ENCODE data around the gene VSIG8. TPM values are rescaled to one million over a fixed set of nuclear protein-coding genes. Genes with fewer than 3 reads are reported as not detected.

The VSIG8 gene
- total and polyA plus RNA-seq, 9 of the 15 experiments (the other 6 are each of a cell fraction or from before 2014, with no cell fraction given): not detected

DNA sequence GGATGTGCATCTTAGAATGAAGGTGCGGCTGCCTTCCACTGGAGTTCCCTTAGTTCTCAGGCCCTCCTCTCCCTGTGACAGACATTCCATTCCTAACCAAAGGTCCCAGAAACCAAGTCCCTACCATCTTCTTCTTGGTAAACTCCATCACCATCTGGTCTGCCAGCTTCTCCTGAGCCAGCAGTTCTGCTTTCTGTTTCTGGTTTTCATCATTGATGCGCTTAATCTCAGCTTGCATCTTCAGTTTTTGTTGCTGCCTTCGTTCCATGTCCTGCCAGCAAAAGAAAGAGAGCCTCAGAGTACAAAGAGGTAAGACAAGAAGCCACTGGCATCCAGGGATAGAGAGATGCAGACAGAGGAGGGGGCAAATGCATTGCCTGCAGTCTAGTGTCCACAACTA is 18.0 kb upstream of the VSIG8 start:
- no peak for TF ChIP-seq RBM25 (IDR thresholded peaks at IDR 0.05; ENCODE audit: low read depth, low read length, severe bottlenecking)
- TF ChIP-seq, protein P1, sequence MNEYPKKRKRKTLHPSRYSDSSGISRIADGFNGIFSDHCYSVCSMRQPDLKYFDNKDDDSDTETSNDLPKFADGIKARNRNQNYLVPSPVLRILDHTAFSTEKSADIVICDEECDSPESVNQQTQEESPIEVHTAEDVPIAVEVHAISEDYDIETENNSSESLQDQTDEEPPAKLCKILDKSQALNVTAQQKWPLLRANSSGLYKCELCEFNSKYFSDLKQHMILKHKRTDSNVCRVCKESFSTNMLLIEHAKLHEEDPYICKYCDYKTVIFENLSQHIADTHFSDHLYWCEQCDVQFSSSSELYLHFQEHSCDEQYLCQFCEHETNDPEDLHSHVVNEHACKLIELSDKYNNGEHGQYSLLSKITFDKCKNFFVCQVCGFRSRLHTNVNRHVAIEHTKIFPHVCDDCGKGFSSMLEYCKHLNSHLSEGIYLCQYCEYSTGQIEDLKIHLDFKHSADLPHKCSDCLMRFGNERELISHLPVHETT (CRISPR knock-in tag; conservative IDR thresholded peaks at IDR 0.05 in 1 of 2, IDR thresholded peaks at IDR 0.05 in 1 of 2): 0 out of 4 replicates have a peak, but pooled peaks of 1 of the 2 experiments have one; percentile 26
- peak; percentile 12; the same call in 1 of the 2 replicates for TF ChIP-seq SPI1 (IDR thresholded peaks at IDR 0.05; ENCODE audit: borderline replicate concordance, low read depth, low read length)
- no peak for TF ChIP-seq ZNF57 (CRISPR knock-in tag; IDR thresholded peaks at IDR 0.05)
- TF ChIP-seq NR4A1 (CRISPR knock-in tag; IDR thresholded peaks at IDR 0.05): no peak
- TF ChIP-seq NR4A1 (tag; IDR thresholded peaks at IDR 0.05): 0 out of 2 replicates have a peak, but pooled peaks have one; percentile 48
- TF ChIP-seq, protein P2, sequence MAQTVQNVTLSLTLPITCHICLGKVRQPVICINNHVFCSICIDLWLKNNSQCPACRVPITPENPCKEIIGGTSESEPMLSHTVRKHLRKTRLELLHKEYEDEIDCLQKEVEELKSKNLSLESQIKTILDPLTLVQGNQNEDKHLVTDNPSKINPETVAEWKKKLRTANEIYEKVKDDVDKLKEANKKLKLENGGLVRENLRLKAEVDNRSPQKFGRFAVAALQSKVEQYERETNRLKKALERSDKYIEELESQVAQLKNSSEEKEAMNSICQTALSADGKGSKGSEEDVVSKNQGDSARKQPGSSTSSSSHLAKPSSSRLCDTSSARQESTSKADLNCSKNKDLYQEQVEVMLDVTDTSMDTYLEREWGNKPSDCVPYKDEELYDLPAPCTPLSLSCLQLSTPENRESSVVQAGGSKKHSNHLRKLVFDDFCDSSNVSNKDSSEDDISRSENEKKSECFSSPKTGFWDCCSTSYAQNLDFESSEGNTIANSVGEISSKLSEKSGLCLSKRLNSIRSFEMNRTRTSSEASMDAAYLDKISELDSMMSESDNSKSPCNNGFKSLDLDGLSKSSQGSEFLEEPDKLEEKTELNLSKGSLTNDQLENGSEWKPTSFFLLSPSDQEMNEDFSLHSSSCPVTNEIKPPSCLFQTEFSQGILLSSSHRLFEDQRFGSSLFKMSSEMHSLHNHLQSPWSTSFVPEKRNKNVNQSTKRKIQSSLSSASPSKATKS (CRISPR knock-in tag; IDR thresholded peaks at IDR 0.05): no peak
- CTCF ChIA-PET (ENCODE audit: low intra/inter-chr PET ratio): no interaction called here
- ATAC-seq (no peak), FAIRE-seq (no peak), DNase-seq (ENCODE audit: extremely low read depth in 1 of 4, low spot score in 3 of 4) (no peak)
- H4K20me1 ChIP-seq (replicated peaks; ENCODE audit: control insufficient read depth, insufficient read depth, low read length): no peaks in the 10 kb centered on the region
- BruUV-seq (replicated peaks): no TSS peak
- POLR2A ChIA-PET: interaction anchor here (0.7 to 3.1 kb wide), 4 partner anchors 9 to 81 kb away, joined by 3 to 21 read pairs (median 3); partner anchors contain the start of gene TAGLN2
- 56% methylated on average over 3 of the region's 3 CpGs for WGBS (ENCODE audit: insufficient coverage, low coverage, missing lambda C conversion rate)
- no peaks in the 10 kb centered on the region for H3K36me3 ChIP-seq (ENCODE audit: control insufficient read depth, insufficient read depth, low read length)
- H3K27me3 ChIP-seq (ENCODE audit: control insufficient read depth in 2 of 2, insufficient read depth in 2 of 2, low read length in 2 of 2): no peaks in the 10 kb centered on the region
- H3K4me3 ChIP-seq: no peak overlapping the region
- H3K9me3 ChIP-seq (replicated peaks; ENCODE audit: control insufficient read depth, insufficient read depth, low read depth, low read length): no peaks in the 10 kb centered on the region; the same call in 1 of the 2 replicates
- peaks cover 3% of the 10 kb centered on the region for H3K9me1 ChIP-seq (ENCODE audit: control insufficient read depth, insufficient read depth, low read length)
- intact Hi-C loops (cut with micrococcal nuclease) (no loop called here), in situ Hi-C loops (cut with MboI) (no loop called here)
- H3K4me2 ChIP-seq (ENCODE audit: insufficient read depth, low read length): peak overlapping the region; percentile 10; the same call in 1 of the 2 replicates
- peak overlapping the region; percentile 8; the same call in 1 of the 2 replicates for H2AFZ ChIP-seq (ENCODE audit: low read depth, low read length)
- no peaks in the 10 kb centered on the region for H3K79me2 ChIP-seq (ENCODE audit: control insufficient read depth, insufficient read depth, low read length)
- peak overlapping the region; percentile 34; the same call in 2 of the 3 replicates for H3K27ac ChIP-seq (ENCODE audit: extremely low read depth, low read depth, low read length)
- no peak overlapping the region for H3K9ac ChIP-seq (ENCODE audit: insufficient read depth in 1 of 2, low read depth in 2 of 2, low read length in 2 of 2)
- H3K4me1 ChIP-seq (replicated peaks in 1 of 2; ENCODE audit: control insufficient read depth in 2 of 2, insufficient read depth in 2 of 2, low read length in 2 of 2): peaks cover 4 to 43% of the 10 kb centered on the region in 2 experiments; a peak in 4 of 5 replicates

Data from K562 (cell line).